Stimulated activated CD8-positive, alpha-beta memory T cell treated with anti-CD3 and anti-CD28 coated beads, Interleukin-12 subunit alpha, Interleukin-12 subunit beta, amount 100 ng/mL, for 4 hours (primary cell): ENCODE results near the gene ZNF318.
"Not testable (repeated sequence)": the region's sequence is repeated elsewhere in the genome, so short reads cannot be mapped to it uniquely, and the experiment has no call there.

Experiments used
- DNase-seq: peaks from one replicate; pipeline ENCODE4 v3.0.0-alpha.2; 2020; ENCODE audit warnings: low read depth

Gene ZNF318

DNA sequence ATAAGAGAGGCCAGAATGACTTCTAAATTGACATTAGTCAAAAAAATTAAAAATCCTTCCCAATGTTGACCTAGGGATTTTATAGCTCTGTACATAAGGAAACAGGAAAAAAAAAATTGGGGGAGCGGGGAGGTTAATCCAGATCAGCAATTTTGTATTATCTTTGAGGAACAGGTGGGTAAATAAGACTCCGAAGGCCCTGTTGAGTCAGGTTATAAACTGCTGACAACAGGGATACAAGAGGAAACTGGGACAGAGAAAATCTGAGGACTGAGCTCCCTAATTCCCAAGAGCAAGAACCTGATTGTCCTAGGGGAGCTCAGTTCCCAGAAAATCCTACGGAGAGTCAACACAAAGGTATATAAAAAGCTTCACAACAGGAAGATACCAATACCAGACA is 34.0 kb downstream of the ZNF318 start:
- DNase-seq, result no peak

DNA sequence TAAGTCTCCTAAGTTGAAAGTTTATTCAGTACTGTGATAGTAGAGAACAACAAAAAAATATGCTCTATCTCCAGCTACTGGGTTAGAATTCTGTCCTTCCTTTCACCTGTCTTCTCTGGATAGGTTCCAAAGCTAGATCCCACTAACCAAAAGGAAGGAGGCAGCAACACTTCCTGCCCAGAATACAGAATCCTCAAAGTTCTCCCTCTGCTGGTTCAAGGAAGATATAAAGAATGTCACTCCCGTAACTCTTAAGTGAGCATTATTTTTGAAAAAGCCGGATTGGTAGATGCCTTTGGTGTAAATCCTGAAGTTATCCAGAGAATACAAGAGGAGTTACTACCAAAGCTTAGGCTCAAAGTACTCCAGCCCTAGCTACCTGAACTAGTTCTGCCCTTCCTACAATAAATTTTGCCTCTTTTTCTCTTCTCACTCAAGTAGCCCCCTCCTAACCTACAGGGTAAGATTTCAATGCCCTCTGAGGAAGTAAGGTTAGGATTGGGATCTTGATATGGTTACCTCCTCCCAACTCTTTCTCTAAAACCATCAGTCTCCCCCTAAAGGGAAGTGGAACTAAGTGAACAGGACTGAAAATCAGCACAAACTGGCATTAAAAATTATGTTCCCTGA is 34.9 kb downstream of the ZNF318 start:
- DNase-seq, result no peak

DNA sequence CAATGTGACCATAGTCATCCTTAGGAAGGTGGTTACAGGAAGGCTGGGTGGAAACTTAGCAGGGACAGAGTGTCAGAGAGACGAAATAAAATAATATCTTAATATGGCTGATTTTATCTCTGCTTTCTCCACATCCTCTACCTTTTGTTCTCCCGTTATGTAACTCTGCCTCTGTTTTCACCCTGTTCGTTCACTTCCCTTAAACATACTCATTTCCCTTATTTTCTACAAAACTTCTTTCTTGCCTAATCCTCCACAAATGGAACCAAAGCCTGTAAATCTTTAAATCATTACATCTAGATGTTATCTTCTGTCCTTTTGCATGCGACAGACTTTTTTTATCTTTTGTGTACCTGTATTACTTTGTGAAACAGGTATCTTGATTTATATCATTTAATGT is 37.6 kb downstream of the ZNF318 start:
- DNase-seq, result no peak

DNA sequence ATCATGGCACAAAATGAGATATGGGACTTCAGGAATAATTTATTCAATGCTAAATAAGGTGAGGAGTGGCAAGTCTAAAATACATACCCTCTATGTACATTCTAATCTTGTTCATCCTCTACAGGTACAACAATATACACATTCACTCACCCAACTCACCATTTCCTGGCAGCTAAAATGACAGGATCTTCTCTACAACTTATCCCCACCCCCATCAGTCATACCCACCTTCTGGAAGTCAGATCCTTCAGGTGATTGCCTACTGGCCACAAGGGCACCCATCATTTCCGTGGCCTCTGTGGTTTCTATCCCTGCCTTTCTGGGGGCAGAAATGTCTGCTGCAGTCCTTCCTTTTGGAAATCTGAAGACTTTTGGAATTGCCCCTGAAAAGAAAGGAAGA is 38.0 kb downstream of the ZNF318 start:
- DNase-seq, result no peak

DNA sequence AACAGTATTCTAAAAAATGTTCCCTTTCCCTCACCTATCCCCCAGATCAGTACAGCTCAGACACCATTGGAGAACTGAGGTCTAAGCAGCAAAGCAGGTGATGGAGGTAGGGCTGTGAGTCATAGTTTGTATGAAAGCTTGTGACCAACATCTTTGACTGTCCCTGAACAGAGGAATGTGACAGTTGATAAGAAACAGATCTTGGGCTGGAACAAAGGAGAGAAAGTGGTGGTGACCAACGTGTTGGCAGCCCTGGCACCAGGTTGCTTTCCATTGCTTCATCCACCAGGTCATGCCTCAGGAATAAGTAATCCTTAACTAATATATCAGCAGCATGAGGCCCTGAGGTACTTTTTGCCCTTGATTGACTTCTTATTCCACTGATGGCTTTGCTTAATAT is 40.9 kb downstream of the ZNF318 start:
- DNase-seq, result no peak

DNA sequence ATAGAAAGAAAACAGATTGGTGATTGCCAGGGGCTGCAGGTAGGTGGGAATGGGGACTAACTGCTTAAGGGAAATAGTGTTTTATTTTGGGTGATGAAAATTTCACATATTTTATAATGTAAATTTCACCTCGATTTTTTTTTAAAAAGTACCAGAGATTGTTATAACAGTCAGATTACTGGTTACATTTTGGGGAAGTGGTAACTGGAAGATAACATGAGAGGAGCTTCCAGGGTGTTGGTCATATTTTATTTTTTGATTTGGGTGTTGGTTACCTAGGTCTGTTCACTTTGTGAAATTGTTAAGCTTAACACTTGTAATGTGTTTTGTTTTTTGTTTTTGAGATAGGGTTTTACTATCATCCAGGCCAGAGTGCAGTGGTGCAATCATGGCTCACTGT is 43.6 kb downstream of the ZNF318 start:
- no peak for DNase-seq

DNA sequence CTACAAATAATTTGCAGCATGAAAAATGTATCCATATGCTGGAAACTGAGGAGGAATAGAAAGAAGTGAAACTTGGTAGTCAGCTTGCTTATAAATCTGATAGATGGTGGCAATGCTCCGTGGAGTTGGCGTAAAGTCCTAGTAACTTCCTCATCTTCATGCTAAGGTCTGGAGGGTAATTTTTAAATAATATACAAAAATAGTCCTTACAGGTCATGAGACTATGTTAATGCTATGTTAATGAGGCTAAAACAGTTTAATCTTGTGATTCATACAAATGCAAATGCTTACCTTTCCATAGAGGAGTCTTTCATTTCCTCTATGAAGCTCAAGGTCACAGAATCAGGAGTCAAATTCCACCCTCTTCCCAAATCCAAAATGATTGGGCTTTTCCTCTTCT is 51.4 kb downstream of the ZNF318 start:
- no peak for DNase-seq

DNA sequence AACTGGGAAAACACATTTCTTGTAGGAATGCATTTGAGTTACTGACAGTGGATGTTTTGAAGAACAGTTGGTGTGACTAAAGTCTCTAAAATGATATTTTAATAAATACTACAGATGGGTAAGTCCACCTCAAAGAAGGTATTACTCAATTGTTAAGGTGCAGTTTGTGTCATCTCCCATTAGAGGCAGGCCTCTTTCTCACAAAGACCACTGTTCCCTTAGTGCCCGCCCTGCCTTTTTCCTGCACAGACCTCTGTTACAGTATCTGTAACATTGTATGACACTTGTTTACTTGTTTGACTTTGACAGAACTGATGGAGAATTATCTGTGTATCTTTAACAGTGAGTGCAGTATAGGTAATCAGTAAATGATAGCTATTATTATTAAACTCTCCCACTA is 55.6 kb downstream of the ZNF318 start:
- DNase-seq, result no peak

DNA sequence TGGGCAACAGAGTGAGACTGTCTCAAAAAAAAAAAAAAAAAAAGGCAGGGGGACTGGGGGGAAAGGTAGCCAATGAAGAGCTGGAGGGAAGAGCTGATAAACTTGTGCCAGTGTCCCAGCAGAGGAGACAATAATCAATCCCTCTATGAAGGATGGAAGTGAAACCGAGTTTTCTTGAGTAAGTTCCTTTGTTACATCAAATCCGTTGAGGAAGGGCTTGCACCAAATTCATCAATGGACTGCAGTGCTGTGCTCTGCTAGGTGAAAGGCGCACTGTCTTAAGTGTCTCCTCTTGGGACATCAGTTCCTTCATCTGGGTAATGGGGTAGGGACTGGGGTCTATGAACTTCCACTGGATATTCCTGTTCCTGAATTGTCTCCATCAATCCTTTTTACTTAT is 57.8 kb downstream of the ZNF318 start:
- no peak for DNase-seq

DNA sequence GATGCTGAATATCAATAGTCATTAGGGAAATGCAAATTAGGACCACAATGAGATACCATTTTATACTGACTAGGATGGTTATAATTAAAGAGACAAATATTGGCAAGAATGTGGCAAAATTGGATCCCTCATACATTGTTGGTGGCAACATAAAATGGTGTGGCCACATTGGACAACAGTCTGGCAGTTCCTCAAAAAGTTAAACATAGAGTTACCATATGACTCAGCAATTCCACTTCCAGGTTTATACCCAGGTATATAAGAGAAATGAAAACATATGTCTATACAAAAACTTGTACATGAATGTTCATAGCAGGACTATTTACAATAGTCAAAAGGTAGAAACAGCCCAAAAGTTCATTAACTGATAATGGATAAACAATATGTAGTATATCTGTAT is 58.8 kb downstream of the ZNF318 start:
- no peak for DNase-seq

DNA sequence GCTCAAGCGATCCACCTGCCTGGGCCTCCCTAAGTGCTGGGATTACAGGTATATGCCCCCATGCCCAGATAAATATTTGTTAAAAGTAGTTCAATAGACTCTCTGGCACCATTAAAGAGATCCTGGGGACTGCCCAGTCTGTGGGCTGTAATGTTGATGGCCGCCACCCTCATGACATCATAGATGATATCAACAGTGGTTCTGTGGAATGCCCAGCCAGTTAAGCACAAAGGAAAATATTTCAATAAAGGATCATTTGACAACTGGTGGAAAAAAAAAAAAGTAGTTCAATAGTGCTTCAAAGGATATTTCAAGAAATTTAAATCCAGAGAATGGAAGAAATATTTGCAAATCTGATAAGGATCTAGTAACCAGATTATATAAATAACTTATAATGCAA is 59.3 kb downstream of the ZNF318 start:
- DNase-seq, result no peak

DNA sequence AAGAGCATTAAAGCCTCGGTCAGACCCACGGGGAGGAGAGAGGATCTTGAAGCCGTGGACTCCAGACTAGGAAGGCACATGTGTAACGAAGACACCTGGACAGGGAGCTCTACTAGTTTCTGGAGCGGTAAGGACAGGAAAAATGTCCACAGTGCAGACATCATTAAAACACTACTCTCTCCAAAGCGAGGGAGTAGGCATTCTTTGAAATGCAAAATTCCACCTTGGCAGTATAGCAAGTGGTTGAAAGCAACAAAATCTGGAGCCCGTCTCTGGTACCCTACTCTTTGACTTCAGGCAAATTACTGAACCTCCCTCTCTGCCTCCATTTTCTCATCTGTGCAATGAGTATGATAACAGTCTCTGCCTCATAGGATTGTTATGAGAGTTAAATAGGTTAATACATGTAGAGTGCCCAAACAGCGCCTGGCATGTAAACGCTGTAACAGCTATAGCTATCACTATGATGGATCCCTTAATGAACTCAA is 60.4 kb downstream of the ZNF318 start:
- DNase-seq, result no peak

DNA sequence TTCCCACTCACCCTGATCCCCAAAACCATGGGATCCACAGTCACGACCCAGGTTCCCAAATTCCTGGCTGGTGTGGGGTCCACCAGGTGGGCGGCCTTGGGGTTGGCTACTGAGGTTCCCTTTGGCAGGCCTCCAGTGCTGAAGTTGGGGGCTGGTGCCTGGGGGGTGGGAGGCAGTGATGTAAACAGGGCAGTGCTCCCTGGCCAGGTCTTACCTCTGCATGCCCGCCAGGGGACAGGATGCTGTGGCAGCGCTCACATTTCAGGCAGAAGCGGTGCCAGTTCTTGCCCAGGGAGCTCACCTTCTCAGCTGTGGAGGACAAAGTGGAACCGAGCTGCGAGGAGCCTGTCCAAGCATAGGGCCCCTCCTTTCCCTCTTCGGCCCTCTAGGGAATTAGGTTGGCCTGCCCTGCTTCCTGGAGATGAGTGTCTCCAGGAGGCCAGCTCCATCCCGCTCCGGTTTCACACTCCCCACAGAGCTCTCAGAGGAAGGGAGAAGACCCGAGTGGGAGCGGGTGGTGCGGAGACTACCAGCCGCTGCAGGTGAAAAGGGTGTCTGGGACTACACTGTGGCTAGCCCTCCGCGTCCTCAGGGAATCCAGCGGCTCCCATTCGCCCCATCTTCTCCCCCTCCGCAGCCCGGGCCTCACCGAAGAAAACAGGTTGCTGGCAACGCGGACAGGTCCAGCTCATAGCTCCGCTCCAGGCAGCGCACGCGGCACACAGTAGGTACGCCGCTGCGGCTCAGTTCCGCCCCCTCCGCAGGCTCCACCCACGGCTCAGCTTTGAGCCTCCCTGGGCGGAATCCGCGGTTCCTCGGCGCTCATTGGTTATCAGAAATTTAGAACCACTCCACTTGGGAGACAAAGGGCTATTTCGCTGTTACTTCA is 61.1 kb downstream of the ZNF318 start, which contains the start of gene CRIP3:
Gene CRIP3, minus strand, starts transcription at position 726 of the 889 bp plus-strand sequence. Its CDS starts 34 bp downstream, at position 692.
- peak; percentile 26 for DNase-seq

DNA sequence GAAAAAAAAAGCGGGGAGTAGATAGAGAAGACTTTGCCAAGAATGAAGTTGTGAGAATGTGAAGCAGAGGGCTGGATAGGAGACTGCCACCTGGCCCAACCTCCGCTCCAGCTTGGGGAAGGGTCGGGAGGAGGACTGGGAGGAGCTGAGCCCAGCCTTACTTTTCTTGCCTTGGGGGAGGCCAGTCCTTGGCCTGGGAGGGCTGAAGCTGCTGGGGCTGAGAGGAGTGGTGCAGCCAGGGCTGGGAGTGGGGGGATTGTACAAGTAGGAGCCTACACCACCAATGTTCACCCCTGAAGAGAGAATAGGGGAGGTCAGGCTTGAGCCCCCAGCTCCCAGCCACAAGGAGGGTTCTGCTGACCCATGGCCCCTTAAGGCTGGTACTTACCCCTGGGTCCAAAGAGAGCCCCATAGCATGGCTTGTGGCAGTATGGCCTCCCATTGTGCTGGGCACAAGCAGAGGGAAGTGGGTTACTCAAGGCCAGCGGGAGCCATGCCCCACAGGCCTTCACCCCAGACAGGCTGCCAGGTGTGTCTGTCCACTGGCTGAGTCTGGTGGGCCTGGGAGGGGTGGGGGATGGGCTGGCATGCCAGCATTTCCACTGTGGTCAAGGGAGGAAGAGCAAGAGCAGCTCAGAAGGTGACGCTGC is 61.9 kb downstream of the ZNF318 start:
- no peak for DNase-seq

DNA sequence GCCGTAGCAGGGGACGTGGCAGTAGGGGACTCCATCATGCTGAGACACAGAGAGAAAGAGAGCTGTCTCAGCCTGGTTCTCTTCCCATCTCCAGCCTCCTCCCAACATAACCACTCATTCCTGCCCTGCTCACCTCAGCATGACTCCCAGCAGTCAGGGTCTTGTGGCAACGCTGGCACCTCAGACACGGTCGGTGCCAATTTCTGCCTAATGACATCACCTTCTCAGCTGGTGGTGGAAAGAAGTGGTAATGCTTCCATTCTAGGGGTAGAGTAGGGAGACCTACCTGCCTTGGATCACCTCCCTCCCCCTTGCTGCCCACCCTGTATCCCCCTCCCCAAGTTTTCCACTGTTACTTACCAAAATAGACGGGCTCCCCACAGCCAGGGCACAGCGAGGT is 63.4 kb downstream of the ZNF318 start:
- DNase-seq, result no peak

DNA sequence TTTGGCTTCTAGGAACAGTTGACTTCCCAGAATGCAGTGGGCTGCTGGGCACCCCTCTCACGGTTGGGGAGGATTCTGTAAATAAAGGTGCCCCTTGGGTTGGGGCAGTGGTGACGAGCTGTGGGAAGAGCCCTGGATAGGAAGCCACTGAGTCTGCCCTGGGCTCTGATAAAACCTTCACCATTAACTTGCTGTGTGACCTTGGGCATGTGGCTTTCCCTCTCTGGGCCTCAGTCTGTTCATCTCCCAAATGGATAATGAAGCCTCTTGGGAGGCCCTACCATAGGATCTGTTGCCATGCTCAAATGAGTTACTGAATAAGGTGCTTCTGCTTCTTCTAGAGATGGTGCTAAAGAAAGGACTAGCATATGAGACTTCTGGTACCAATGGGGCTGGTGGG is 64.6 kb downstream of the ZNF318 start:
- DNase-seq, result no peak

DNA sequence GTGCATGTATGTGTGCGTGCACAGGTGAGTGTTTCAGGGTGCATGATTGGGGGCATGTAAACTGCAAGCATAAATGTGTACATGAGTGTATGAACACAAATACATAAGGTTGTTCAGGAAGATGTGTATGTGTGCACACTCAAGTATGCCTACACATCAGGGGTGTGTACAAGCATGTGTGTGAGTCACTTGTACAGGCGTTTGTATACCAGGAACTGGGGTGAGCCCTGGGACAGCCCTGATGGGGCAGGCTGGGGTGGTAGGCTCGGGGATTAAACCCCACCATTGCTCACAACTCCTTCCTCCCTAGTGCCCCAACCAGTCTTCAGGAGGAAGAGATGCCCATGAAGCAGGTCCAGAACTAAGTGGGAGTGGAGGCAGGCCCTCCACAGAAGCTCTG is 65.1 kb downstream of the ZNF318 start:
- DNase-seq, result no peak

DNA sequence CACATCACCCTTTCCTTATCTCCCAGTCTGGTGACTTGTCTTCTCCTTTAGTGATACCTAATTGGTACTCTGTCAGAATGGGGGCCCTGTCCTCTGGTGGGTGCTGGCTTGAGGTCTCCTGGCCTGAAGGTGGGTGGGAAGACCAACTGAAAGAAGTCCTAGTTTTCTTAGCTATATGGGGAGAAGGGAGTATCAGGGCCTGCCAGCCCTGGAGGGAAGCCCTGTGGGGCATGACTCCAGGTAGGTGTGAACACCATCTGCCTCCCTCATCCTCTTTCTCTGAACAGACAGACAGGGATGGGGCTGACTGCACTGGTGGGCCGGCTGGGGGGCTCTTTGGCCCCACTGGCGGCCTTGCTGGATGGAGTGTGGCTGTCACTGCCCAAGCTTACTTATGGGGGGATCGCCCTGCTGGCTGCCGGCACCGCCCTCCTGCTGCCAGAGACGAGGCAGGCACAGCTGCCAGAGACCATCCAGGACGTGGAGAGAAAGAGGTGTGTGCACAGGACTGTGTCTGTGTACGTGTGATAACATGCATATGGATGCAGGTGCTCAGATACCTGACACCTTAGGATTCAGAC is 65.6 kb downstream of the ZNF318 start:
- DNase-seq, result no peak

DNA sequence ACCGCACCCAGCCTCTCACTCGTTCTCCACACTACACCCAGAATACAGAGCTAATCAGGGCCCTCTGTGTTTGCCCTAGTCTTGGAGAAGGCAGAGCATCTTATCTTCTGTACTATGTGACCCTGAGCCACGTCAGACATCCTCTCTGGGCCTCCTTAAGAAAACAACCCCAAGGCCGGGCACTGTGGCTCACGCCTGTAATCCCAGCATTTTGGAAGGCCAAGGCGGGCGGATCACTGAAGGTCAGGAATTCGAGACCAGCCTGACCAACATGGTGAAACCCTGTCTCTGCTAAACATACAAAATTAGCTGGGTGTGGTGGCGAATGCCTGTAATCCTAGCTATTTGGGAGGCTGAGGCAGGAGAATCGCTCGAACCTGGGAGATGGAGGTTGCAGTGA is 66.4 kb downstream of the ZNF318 start:
- not testable (repeated sequence) for DNase-seq

DNA sequence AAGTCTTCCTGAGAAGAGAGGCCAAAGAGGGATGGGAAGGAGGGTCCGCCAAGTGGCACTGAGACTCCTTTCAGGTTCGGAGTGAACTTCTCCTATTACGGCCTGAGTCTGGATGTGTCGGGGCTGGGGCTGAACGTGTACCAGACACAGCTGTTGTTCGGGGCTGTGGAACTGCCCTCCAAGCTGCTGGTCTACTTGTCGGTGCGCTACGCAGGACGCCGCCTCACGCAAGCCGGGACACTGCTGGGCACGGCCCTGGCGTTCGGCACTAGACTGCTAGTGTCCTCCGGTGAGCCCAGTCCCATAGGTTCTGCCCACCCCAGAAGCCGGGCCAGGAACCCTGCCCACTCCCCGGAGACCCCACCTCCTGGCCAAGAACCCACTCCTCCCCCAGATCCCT is 67.3 kb downstream of the ZNF318 start:
- no peak for DNase-seq

DNA sequence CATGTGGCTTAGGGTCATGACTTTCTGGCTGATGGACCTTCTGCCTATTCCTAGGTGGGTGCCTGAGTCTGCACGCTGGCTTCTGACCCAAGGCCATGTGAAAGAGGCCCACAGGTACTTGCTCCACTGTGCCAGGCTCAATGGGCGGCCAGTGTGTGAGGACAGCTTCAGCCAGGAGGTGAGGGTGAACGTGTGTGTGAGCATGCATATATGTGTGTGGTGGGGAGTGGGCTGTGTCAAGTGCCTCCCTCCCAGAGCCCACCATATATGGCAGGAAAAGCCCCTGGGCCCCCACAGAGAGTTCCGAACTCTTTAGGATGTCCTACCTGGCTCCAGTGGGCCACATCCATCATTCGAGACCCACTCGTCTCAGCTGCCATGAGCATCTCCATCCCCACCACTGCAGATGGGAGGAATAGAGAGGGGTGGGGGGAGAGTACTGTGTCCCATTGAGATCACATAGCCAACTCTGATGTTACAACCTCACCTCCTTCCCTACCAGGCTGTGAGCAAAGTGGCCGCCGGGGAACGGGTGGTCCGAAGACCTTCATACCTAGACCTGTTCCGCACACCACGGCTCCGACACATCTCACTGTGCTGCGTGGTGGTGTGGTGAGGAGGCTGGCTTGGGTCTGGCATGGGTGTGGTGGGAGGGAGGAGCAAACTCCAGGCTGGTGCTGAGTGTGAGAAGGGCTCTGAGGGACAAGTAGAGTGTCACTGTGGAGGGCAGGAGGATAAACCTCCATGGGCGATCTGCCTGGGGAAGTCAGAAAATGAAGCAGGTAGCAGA is 68.2 kb downstream of the ZNF318 start:
- DNase-seq, result no peak
